ENCODE data around the gene SEC14L1.

SEC14L1 gene

DNA sequence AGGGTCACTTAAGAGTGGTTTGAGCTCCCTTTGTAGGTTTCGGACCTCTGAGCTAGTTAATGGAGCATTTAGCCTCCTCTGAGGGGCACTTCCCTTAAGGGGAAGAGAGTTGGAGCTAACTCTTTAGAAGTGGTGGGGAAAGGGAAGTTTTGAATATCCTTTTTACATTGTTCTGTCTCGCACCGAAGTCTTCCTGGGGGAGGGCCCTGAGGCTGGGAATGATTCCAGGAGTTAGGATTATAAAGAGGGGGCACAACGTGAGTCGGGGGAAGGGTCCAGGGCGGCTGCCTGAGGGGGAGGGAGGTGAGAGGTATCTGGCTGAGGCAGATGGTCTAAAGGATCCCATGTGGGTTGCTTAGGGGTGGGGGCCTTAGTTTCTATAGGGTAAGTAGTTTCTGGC, 32.3 kb downstream of the SEC14L1 start:
- no peak for FAIRE-seq

DNA sequence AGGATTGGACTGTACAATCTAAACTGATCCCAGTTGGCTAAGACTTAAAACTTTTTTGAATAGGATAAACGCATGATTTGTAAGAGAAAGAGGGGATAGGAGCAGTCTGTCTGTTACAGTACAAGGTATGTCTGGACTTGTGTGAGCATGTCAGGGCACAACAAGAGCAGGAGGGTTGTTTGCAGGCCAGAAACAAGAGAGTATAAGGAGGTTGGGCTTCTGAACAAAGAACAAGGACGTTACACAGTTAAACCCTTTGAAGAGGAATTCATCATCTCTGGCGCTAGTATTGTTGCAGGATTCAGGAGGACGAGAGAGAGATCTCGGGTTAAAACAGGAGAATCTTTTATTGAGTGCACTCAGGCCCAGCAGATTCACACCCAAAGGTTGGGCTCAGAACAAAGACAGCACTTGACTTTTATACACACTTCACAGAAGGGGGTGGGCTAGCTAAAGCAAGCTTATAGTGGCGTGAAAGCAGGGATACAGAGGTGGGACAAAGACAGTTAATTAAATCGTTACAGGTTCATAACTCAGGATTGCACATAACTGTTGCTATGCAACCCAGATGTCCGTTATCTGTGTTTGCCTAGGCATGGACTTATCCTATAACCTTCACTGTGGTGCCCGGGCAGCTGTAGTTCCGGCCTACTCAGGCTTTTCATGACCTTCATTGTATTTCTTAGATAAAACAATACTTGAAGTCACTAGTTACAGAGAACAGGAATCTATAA, 34.3 kb downstream of the SEC14L1 start:
- TF ChIP-seq PAX5 (IDR thresholded peaks at IDR 0.05; ENCODE audit: insufficient read depth, low read length, severe bottlenecking) (no peak), POU2F2 (IDR thresholded peaks at IDR 0.05; ENCODE audit: low read depth, low read length) (no peak), POLR2A (IDR thresholded peaks at IDR 0.05; ENCODE audit: low read depth, low read length) (no peak), TAF1 (IDR thresholded peaks at IDR 0.05; ENCODE audit: low read depth, low read length) (no peak), POLR2AphosphoS5 (IDR thresholded peaks at IDR 0.05; ENCODE audit: low read depth, low read length) (no peak), SPI1 (IDR thresholded peaks at IDR 0.05; ENCODE audit: low read depth, low read length) (no peak)
- DNase-seq (ENCODE audit: insufficient read length, low spot score) (no peak), FAIRE-seq (no peak)

More for the DNA sequence above, 32.3 kb downstream of the SEC14L1 start:
- no peak for TF ChIP-seq SPI1 (IDR thresholded peaks at IDR 0.05; ENCODE audit: low read depth, low read length)
- TF ChIP-seq POU2F2 (IDR thresholded peaks at IDR 0.05; ENCODE audit: low read depth, low read length), result no peak
- no peak for TF ChIP-seq TAF1 (IDR thresholded peaks at IDR 0.05; ENCODE audit: low read depth, low read length)
- no peak for TF ChIP-seq POLR2AphosphoS5 (IDR thresholded peaks at IDR 0.05; ENCODE audit: low read depth, low read length)
- no peak for TF ChIP-seq POLR2A (IDR thresholded peaks at IDR 0.05; ENCODE audit: low read depth, low read length)
- TF ChIP-seq PAX5 (IDR thresholded peaks at IDR 0.05; ENCODE audit: insufficient read depth, low read length, severe bottlenecking), result no peak
- DNase-seq (ENCODE audit: insufficient read length, low spot score), result no peak

DNA sequence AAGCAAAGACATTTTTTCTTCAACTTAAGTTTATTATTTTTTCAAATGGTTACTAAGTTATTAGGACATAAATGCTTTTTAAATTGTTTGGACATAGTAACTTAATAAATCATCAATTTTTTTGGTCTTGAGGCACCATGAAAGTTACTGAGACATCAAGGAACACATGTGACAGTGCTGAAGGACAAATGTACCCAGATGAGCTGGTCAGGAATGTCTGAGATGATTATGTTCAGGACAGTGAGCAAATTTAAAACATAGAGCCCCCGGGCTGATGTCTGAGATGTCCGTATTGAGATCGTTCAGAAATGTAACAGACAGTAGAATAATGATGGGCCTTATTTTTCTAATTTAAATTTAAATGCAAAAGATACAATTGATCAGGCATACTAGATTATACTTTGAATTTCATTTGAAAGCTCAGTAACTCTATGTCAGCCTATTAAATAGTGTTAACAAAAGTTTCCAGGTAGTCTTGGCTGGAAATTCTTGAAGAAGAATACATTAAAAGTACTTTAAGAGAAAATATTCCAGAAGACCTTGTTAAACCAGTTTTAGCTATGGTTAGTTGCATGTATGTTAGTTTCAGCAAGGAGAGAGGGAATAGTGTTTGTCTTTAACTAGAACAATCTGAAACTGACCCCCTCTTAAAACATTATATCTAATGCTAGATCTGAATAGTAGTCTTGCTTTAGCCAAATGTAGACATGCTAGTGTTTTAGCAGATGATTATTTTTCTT, 36.4 kb downstream of the SEC14L1 start:
- no peak for FAIRE-seq
- no peak for DNase-seq (ENCODE audit: insufficient read length, low spot score)
- TF ChIP-seq SPI1 (IDR thresholded peaks at IDR 0.05; ENCODE audit: low read depth, low read length), result no peak
- no peak for TF ChIP-seq POLR2A (IDR thresholded peaks at IDR 0.05; ENCODE audit: low read depth, low read length)
- TF ChIP-seq PAX5 (IDR thresholded peaks at IDR 0.05; ENCODE audit: insufficient read depth, low read length, severe bottlenecking), result no peak
- TF ChIP-seq POLR2AphosphoS5 (IDR thresholded peaks at IDR 0.05; ENCODE audit: low read depth, low read length), result no peak
- no peak for TF ChIP-seq TAF1 (IDR thresholded peaks at IDR 0.05; ENCODE audit: low read depth, low read length)
- no peak for TF ChIP-seq POU2F2 (IDR thresholded peaks at IDR 0.05; ENCODE audit: low read depth, low read length)

DNA sequence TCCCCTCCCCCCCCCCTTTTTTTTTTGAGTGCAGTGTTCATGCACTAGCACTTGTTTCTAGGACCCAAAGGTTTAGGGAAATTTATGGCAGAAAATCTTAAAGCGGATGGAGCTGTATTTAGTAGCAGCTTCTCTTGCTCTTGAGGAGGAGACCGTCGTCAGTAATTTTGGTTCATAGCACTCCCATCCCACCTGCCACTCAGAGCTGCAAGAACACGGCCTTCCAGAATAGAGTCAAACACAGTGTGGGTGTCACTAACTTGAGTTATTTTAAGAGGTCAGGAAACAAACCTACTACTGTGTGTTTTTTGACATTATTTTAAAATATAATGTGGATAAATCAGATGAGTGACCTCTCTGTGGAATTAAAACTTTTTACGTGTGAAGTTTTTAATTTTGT, 37.3 kb downstream of the SEC14L1 start:
- FAIRE-seq (no peak), DNase-seq (ENCODE audit: insufficient read length, low spot score) (no peak)
- TF ChIP-seq TAF1 (IDR thresholded peaks at IDR 0.05; ENCODE audit: low read depth, low read length) (no peak), POLR2AphosphoS5 (IDR thresholded peaks at IDR 0.05; ENCODE audit: low read depth, low read length) (no peak), SPI1 (IDR thresholded peaks at IDR 0.05; ENCODE audit: low read depth, low read length) (no peak), POLR2A (IDR thresholded peaks at IDR 0.05; ENCODE audit: low read depth, low read length) (no peak), PAX5 (IDR thresholded peaks at IDR 0.05; ENCODE audit: insufficient read depth, low read length, severe bottlenecking) (no peak)

DNA sequence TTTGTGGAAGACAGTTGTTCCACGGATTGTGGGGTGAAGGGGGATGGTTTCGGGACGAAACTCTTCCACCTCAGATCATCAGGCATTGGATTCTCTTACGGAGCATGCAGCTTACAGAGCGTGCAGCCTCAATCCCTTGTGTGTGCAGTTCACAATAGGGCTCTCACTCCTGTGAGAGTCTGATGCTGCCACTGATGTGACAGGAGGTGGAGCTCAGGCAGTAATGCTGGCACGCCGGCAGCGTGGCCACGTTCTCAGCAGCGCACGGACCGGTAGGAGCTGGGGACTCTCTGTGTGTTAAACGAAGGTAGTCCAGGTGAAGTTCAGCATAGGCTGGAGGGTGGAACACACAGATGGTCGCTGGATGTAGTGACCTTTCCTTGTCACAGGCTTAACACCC, 37.8 kb downstream of the SEC14L1 start:
- FAIRE-seq (no peak), DNase-seq (ENCODE audit: insufficient read length, low spot score) (no peak)
- TF ChIP-seq POLR2A (IDR thresholded peaks at IDR 0.05; ENCODE audit: low read depth, low read length) (no peak), POU2F2 (IDR thresholded peaks at IDR 0.05; ENCODE audit: low read depth, low read length) (no peak), SPI1 (IDR thresholded peaks at IDR 0.05; ENCODE audit: low read depth, low read length) (no peak), POLR2AphosphoS5 (IDR thresholded peaks at IDR 0.05; ENCODE audit: low read depth, low read length) (no peak), PAX5 (IDR thresholded peaks at IDR 0.05; ENCODE audit: insufficient read depth, low read length, severe bottlenecking) (no peak), TAF1 (IDR thresholded peaks at IDR 0.05; ENCODE audit: low read depth, low read length) (no peak)

DNA sequence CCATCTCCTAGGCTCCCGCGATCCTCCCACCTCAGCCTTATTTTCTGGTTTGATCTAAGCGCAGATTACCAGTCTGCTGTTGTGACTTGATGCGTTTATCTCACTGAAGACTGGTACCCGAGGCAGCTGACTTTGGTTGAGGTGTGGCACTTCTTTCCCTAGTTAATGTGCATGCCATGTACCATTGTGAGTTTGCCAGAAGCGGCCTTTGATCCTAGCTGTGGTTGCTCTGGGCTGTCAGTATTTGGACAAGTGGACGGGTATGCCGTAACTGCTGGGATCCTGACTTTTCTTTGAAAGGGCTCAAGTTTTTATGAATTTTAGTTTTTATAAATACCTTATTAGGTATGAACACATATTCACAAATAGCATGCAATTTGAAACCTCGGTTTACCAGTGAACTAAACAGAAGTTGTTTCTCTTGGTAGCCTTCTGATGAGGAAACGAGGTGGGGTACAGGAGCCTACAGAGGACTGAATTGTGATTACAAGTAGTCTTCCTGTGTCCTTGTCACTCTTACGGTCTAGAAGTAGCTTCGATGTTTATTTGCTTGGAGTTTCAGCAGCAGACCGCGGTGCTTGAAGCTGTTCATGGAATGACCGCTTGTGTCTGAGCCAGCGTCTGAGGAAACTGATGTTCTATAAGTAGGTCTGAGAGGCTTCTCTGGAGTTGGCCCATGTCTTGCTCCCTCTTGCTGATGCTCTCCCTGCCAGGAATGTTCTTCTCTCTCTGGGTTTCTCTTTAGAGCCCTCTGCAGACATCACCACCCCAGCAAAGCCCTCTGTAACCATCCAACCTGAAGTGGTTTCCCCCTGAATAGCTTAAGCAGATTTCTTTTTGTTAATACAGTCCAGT, 40.0 kb downstream of the SEC14L1 start:
- no peak for DNase-seq (ENCODE audit: insufficient read length, low spot score)
- no peak for FAIRE-seq
- TF ChIP-seq POU2F2 (IDR thresholded peaks at IDR 0.05; ENCODE audit: low read depth, low read length), result no peak
- TF ChIP-seq TAF1 (IDR thresholded peaks at IDR 0.05; ENCODE audit: low read depth, low read length), result no peak
- no peak for TF ChIP-seq PAX5 (IDR thresholded peaks at IDR 0.05; ENCODE audit: insufficient read depth, low read length, severe bottlenecking)
- TF ChIP-seq SPI1 (IDR thresholded peaks at IDR 0.05; ENCODE audit: low read depth, low read length), result no peak
- TF ChIP-seq POLR2AphosphoS5 (IDR thresholded peaks at IDR 0.05; ENCODE audit: low read depth, low read length), result no peak
- no peak for TF ChIP-seq POLR2A (IDR thresholded peaks at IDR 0.05; ENCODE audit: low read depth, low read length)

DNA sequence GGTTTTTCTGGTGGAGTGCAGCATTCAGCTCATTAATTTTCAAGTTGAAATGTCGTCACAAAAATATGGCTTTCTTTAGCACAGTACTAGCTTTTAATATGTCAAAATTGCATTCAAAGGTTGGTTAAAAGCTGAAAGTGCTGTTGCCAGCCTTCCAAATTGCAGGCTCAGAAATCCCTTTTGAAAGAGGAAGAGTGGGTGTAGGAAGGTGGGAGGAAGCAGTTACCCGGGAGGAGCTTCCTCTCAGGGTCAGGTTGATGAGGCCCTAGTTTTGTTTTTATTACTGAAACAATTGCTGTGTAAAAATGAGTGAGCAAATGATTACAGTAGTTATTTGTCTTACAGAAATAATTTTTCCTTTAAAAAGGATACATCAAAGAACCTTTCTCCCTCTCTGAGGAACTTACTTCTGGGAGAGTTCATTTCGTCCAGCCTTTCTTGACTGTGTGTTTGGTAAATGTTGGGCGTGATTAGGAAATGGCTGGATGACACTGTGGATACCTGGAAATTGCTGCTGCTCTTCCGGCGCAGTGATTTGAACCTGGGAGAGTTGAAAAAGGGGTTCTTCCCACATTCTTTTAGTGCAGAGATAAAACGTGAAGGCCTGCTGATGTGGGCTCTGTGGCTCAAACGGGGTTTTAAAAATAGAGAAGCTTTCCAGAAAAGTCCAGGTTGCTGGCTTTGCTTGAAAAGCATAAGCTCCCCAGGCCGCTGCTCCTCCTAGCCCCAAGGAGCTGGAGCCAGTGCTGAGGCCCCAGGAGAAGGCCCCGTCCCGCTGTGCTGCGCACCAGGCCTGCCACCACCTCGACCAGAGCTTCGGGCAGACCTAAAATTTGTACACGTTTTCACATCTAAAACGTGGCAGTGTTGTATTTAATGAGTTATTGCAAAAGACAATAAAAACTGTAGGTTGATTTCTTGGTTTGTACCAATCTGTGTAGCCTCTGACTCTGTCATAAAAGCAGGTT, 41.7 kb downstream of the SEC14L1 start:
- no peak for DNase-seq (ENCODE audit: insufficient read length, low spot score)
- FAIRE-seq, result peak; percentile 56
- peak; percentile 77 for TF ChIP-seq SPI1 (IDR thresholded peaks at IDR 0.05; ENCODE audit: low read depth, low read length)
- TF ChIP-seq PAX5 (IDR thresholded peaks at IDR 0.05; ENCODE audit: insufficient read depth, low read length, severe bottlenecking), result no peak

DNA sequence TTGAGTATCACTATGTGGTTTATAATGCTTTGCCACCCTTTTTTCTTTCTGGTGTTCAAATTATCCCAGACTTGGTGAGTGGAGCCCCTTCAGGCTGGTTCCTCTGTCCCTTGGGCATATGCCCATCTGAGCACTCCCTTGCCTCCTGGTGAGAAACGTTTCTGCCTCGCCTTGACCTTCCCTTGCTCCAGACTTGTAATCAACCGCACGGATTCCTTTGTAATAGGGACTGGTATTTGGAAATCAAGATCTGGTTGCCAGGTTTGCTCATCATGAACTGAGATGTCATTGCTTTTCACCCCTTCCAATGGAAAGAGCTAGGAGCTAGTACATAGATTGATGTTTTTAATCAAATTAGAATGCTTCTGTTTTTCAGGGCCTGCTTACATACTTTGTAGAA, 43.7 kb downstream of the SEC14L1 start:
- TF ChIP-seq SPI1 (IDR thresholded peaks at IDR 0.05; ENCODE audit: low read depth, low read length) (no peak), TAF1 (IDR thresholded peaks at IDR 0.05; ENCODE audit: low read depth, low read length) (no peak), POLR2AphosphoS5 (IDR thresholded peaks at IDR 0.05; ENCODE audit: low read depth, low read length) (no peak), POU2F2 (IDR thresholded peaks at IDR 0.05; ENCODE audit: low read depth, low read length) (no peak)
- FAIRE-seq (no peak), DNase-seq (ENCODE audit: insufficient read length, low spot score) (no peak)
